SH-SY5Y (cell line): Measurements from ENCODE around the gene FAM216B.

Experiments
- GATA2 ChIP-seq: IDR thresholded peaks from 2 replicates; pipeline ENCODE4 v1.6.1; 2011; ENCODE audit warnings: mild to moderate bottlenecking, low read depth, low read length
- GATA3 ChIP-seq: IDR thresholded peaks from 2 replicates; pipeline ENCODE4 v1.6.1; 2011; ENCODE audit warnings: low read depth, mild to moderate bottlenecking, low read length, moderate library complexity

GRCh38 chr13:42803563-42804204 lies 22.3 kb downstream of the FAM216B start:
- TF ChIP-seq GATA2, result no peak
- TF ChIP-seq GATA3, result no peak
